GM18505 (cell line): ENCODE data around the gene COPS8.

Experiments
- ATAC-seq: cut with Tn5 transposase; IDR thresholded peaks from one replicate; pipeline ENCODE4 v1.9.1; 2021; ENCODE audit not compliant: unreplicated experiment
- POLR2A ChIP-seq: IDR thresholded peaks from 4 replicates; pipeline ENCODE4 v1.6.1; 2011; ENCODE audit warnings: borderline replicate concordance; ENCODE audit not compliant: insufficient read depth, insufficient read length; ENCODE audit errors: extremely low read depth

COPS8 gene

DNA sequence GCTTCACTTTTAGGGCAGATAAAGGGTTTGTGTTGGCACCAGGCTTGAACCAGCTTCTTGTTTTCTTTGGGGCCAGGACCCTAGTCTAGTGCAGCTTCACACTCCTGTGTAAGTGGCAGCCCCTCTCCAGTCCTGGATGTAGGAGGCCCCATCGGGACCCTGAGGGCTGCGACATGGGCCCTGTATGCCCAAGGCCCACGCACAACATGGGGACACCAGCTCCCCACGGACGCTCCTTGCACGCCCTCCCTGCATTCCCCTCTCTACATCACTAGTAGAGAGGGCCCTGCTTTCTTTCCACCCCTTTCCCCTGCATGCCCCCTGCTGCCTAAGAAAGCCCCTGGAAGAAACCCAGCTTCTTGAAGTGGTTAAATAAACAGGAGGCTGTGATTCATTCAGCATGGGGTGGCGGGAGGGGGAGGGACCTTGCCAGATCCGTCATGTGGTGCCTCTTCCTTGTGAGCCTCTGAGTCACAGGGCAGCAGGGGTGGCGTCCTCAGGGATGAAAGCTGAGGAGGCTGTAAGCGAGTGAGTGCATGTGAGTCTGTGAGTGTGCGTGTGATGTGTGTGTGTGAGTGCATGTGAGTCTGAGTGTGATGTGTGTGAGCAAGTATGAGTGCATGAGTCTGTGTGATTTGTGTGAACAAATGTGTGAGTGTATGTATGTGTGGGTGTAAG lies 42.5 kb downstream of the COPS8 start:
- no peak for ATAC-seq
- no peak for TF ChIP-seq POLR2A

- ATAC-seq = no peak
- TF ChIP-seq POLR2A = no peak
These were observed 43.3 kb downstream of the COPS8 start for GRCh38 chr2:237128845-237129592.

GRCh38 chr2:237129625-237130263 lies 44.1 kb downstream of the COPS8 start:
- TF ChIP-seq POLR2A = no peak
- no peak for ATAC-seq

DNA sequence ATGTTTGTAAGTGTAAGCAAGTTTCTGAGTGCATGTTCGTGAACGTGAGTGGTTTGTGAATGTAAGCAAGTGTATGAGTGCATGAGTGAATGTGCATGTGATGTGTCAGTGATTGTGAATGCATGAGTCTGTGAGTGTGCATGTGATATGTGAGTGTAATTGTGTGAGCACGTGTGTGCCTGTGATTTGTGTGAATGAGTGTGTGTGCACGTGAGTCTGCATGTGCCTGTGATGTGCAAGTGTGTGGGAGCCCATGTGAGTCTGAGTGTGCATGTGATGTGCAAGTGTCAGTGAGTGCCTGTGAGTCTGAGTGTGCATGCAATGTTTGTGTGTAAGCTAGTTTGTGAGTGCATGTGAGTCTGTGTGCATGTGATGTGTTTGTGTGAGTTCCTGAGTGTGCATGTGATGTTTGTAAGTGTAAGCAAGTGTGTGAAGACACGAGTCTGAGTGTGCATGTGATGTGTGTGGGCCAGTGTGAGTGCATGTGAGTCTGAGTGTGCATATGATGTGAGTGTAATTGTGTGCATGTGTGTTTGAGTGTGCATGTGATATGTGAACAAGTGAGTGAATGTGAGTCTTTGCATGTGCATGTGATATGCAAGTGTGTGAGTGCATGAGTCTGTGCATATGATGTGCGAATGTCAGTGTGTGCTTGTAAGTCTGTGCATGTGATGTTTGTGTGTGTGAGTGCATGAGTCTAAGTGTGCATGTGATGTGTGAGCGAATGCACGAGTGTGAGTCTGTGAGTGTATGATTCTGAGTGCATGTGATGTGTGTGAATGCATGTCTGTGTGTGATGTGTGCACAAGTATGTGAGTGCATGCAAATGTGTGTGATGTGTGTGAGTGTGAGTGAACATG lies 45.1 kb downstream of the COPS8 start:
- no peak for ATAC-seq
- TF ChIP-seq POLR2A = no peak

- TF ChIP-seq POLR2A = no peak
- no peak for ATAC-seq
These were observed 46.3 kb downstream of the COPS8 start for GRCh38 chr2:237131749-237132533.

- no peak for ATAC-seq
- no peak for TF ChIP-seq POLR2A
These were observed 47.1 kb downstream of the COPS8 start for GRCh38 chr2:237132799-237133198.

DNA sequence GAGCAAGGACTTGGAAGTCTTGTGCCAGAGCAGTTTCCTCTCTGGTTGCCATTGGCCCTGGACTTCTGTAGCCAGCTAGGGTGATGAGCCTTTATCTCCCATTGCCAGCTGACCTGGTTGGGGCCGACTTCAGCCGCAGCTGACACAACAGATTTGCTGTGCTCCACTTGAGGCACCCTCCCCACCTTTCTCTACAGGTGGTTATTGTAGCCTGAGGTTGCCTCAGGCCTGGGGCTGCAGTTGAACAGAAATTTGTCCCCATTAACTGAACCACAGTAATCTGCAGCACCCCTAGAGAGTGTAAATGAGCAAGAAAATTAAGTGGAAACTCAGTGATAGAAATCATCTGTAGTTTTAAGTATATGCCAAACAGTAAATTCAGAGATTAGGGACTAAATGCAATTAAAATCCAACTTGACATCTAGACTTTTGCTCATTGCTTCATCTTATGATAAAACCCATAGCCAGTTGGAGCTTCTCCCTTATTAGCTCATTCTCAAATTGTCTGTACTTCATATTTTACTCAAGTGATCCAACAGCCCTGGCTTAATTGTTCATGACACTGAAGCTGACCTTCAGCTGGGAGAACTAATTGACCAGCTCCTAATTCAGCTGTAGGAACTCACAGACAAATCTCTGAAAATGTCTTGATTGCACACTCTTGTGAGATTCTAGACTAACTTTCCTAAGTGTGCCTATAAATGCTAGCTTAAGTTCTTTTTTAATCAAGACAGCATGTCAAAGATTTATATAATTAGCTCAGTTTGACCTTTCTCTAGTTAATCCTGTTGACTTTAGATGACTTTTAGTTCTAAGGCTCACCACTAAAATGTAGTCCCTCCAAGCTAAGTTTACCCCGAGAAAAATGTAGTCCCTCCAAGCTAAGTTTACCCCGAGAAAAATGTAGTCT lies 48.9 kb downstream of the COPS8 start:
- no peak for ATAC-seq
- no peak for TF ChIP-seq POLR2A

DNA sequence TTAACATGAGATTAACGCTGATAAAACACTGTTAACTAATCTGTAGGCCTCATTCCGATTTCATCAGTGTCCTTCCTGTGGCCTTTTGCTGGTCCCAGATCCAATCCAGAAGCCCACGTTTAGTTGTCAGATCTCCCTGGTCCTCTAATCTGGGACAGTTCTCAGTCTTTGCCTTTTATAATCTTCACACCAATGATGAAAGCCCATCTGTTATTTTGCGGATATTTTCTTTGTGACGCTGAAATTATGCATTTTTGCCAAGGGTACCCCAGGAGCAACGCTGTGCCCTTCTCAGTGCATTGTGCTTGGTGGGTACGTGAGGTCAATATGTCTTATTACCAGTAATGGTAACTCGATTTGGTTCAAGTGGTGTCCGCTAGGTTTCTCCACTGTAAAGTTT lies 51.1 kb downstream of the COPS8 start:
- no peak for TF ChIP-seq POLR2A
- ATAC-seq = no peak

GRCh38 chr2:237137626-237138323 lies 52.1 kb downstream of the COPS8 start:
- no peak for TF ChIP-seq POLR2A
- ATAC-seq = no peak

GRCh38 chr2:237139123-237139675 lies 53.5 kb downstream of the COPS8 start:
- no peak for ATAC-seq
- no peak for TF ChIP-seq POLR2A

GRCh38 chr2:237140689-237141285 lies 55.1 kb downstream of the COPS8 start:
- no peak for TF ChIP-seq POLR2A
- ATAC-seq = no peak

DNA sequence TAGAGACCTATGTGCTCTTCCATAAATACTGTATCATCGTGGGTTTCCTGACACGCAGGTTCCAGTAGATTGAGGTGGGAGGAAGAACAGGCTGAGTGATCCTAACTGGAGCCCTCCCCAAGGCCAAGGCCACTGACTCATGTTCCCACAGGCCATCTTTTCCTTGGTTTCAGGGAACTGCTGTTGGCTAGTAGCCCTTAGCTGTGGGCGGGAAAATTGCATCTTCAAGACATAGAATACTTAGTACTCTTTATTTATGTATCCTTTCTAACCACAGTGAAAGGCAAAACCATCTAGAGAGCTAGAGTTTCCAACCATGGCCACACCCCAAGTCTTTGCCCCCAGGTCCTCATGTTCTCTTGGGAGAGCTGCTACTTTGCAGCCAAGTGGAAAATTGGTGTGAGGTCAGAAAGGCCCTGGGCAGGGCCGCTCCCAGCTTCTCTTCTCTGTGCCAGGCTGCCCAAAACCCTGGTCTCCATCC lies 55.9 kb downstream of the COPS8 start:
- no peak for ATAC-seq
- TF ChIP-seq POLR2A = no peak
